H9 (cell line): ENCODE results near the gene L3MBTL4. TPM values are rescaled to one million over a fixed set of nuclear protein-coding genes. Genes with fewer than 3 reads are reported as not detected.

Experiments
- DNase-seq: peaks from one replicate; pipeline ENCODE4 v3.0.0-alpha.2; 2017
- H2AFZ ChIP-seq: one replicate; pipeline ENCODE4 v1.6.1; 2013; ENCODE audit warnings: mild to moderate bottlenecking, low read length, control low read depth, moderate library complexity
- H2AK5ac ChIP-seq: 2 replicates; pipeline ENCODE4 v1.6.1; 2013; ENCODE audit warnings: low read length, control low read depth, mixed read lengths; ENCODE audit not compliant: insufficient read length
- H2BK120ac ChIP-seq: one replicate; pipeline ENCODE4 v1.6.1; 2013; ENCODE audit warnings: low read depth, mild to moderate bottlenecking, low read length, control low read depth, inconsistent platforms; ENCODE audit not compliant: poor library complexity, severe bottlenecking
- H2BK12ac ChIP-seq: 2 replicates; pipeline ENCODE4 v1.6.1; 2013; ENCODE audit warnings: low read length, control low read depth, mixed read lengths, low read depth; ENCODE audit not compliant: insufficient read length
- H2BK15ac ChIP-seq: 2 replicates; pipeline ENCODE4 v1.6.1; 2013; ENCODE audit warnings: low read depth, low read length, control low read depth
- H2BK20ac ChIP-seq: one replicate; pipeline ENCODE4 v1.6.1; 2013; ENCODE audit warnings: low read depth, mild to moderate bottlenecking, low read length, control low read depth, inconsistent platforms; ENCODE audit not compliant: poor library complexity, severe bottlenecking
- H2BK5ac ChIP-seq: 2 replicates; pipeline ENCODE4 v1.6.1; 2013; ENCODE audit warnings: low read length, control low read depth, mixed read lengths; ENCODE audit not compliant: insufficient read length
- H3K14ac ChIP-seq: 2 replicates; pipeline ENCODE4 v1.6.1; 2013; ENCODE audit warnings: low read length, control low read depth; ENCODE audit not compliant: insufficient read depth
- H3K18ac ChIP-seq: 2 replicates; pipeline ENCODE4 v1.6.1; 2013; ENCODE audit warnings: low read depth, mild to moderate bottlenecking, mixed read lengths, low read length, control low read depth; ENCODE audit not compliant: insufficient read length
- H3K23ac ChIP-seq: 2 replicates; pipeline ENCODE4 v1.6.1; 2013; ENCODE audit warnings: low read length, control low read depth, mixed read lengths, low read depth; ENCODE audit not compliant: insufficient read length
- H3K23me2 ChIP-seq: 2 replicates; pipeline ENCODE4 v1.6.1; 2013; ENCODE audit warnings: low read depth, mild to moderate bottlenecking, mixed read lengths, low read length, control low read depth; ENCODE audit not compliant: insufficient read length, poor library complexity, severe bottlenecking
- H3K27ac ChIP-seq: 2 replicates; pipeline ENCODE4 v1.5.1; 2013; ENCODE audit warnings: low read length, control low read depth, mixed read lengths, low read depth; ENCODE audit not compliant: insufficient read length
- H3K27me3 ChIP-seq: 2 replicates; pipeline ENCODE4 v1.6.1; 2013; ENCODE audit warnings: low read length, control low read depth, inconsistent platforms; ENCODE audit not compliant: insufficient read depth
- H3K4ac ChIP-seq: 2 replicates; pipeline ENCODE4 v1.6.1; 2013; ENCODE audit warnings: low read depth, mild to moderate bottlenecking, control low read depth, inconsistent platforms, low read length, moderate library complexity
- H3K4me1 ChIP-seq: 2 replicates; pipeline ENCODE4 v1.6.1; 2013; ENCODE audit warnings: low read length, control low read depth, inconsistent platforms; ENCODE audit not compliant: insufficient read depth
- H3K4me2 ChIP-seq: 2 replicates; pipeline ENCODE4 v1.6.1; 2013; ENCODE audit warnings: low read length, control low read depth, mixed read lengths; ENCODE audit not compliant: insufficient read length, insufficient read depth
- H3K56ac ChIP-seq: 2 replicates; pipeline ENCODE4 v1.6.1; 2013; ENCODE audit warnings: low read depth, mild to moderate bottlenecking, mixed read lengths, low read length, control low read depth; ENCODE audit not compliant: insufficient read length
- H3K79me1 ChIP-seq: 2 replicates; pipeline ENCODE4 v1.6.1; 2013; ENCODE audit warnings: low read depth, mild to moderate bottlenecking, moderate library complexity, low read length, control low read depth, inconsistent platforms; ENCODE audit not compliant: insufficient read depth, poor library complexity, severe bottlenecking
- H3K79me2 ChIP-seq: 2 replicates; pipeline ENCODE4 v1.6.1; 2013; ENCODE audit warnings: low read length, control low read depth, inconsistent platforms; ENCODE audit not compliant: insufficient read depth
- H3K9ac ChIP-seq: 2 replicates; pipeline ENCODE4 v1.6.1; 2013; ENCODE audit warnings: low read length, control low read depth, mixed read lengths; ENCODE audit not compliant: insufficient read length; ENCODE audit errors: extremely low read depth
- H3K9me3 ChIP-seq: one replicate; pipeline ENCODE4 v1.6.1; 2013; ENCODE audit warnings: low read depth, low read length, inconsistent platforms; ENCODE audit not compliant: control insufficient read depth
- H3T11ph ChIP-seq: one replicate; pipeline ENCODE4 v1.6.1; 2013; ENCODE audit warnings: mild to moderate bottlenecking, low read length, control low read depth, inconsistent platforms
- H4K20me1 ChIP-seq: one replicate; pipeline ENCODE4 v1.6.1; 2013; ENCODE audit not compliant: control insufficient read depth, insufficient read length, insufficient read depth
- H4K5ac ChIP-seq: 2 replicates; pipeline ENCODE4 v1.6.1; 2013; ENCODE audit warnings: low read depth, mild to moderate bottlenecking, mixed read lengths, low read length, control low read depth; ENCODE audit not compliant: insufficient read length
- H4K8ac ChIP-seq: replicated peaks from 2 replicates; pipeline ENCODE4 v1.6.1; 2013; ENCODE audit warnings: low read length, control low read depth, mixed read lengths, low read depth; ENCODE audit not compliant: insufficient read length
- H4K91ac ChIP-seq: 2 replicates; pipeline ENCODE4 v1.6.1; 2013; ENCODE audit warnings: low read depth, mild to moderate bottlenecking, moderate library complexity, mixed read lengths, low read length, control low read depth; ENCODE audit not compliant: insufficient read length
- H3K27ac Mint-ChIP-seq, 3 experiments: 2 replicates in 2 of 3; 3 replicates in 1 of 3; pipeline ENCODE4 v1.8.0; 2020 to 2021; ENCODE audit warnings: mixed read lengths in 3 of 3, mild to moderate bottlenecking in 1 of 3, moderate library complexity in 1 of 3
- H3K27me3 Mint-ChIP-seq: 2 replicates; pipeline ENCODE4 v1.8.0; 2021; ENCODE audit warnings: low read depth, mild to moderate bottlenecking, moderate library complexity, mixed read lengths
- H3K36me3 Mint-ChIP-seq, 3 experiments: 2 replicates in 2 of 3; 3 replicates in 1 of 3; pipeline ENCODE4 v1.8.0; 2020 to 2021; ENCODE audit warnings: low read depth in 3 of 3, mixed read lengths in 3 of 3; ENCODE audit not compliant: insufficient read depth in 1 of 3
- H3K4me1 Mint-ChIP-seq, 2 experiments: 2 replicates each; pipeline ENCODE4 v1.8.0; 2020; ENCODE audit warnings: mixed read lengths in 2 of 2
- H3K4me3 Mint-ChIP-seq, 2 experiments: 2 replicates in 1 of 2; 3 replicates in 1 of 2; pipeline ENCODE4 v1.8.0; 2020 to 2021; ENCODE audit warnings: mild to moderate bottlenecking in 2 of 2, mixed read lengths in 2 of 2, moderate library complexity in 1 of 2
- H3K9me3 Mint-ChIP-seq, 2 experiments: 2 replicates in 1 of 2; 3 replicates in 1 of 2; pipeline ENCODE4 v1.8.0; 2020; ENCODE audit warnings: mild to moderate bottlenecking in 2 of 2, mixed read lengths in 2 of 2, moderate library complexity in 1 of 2
- CTCF ChIP-seq: fragments of 200-600 bp; sonication (generic); conservative IDR thresholded peaks from 3 replicates; pipeline ENCODE4 v1.8.0; 2021; ENCODE audit warnings: antibody characterized with exemption, mild to moderate bottlenecking
- WGBS: extraction: QIAGEN DNeasy Blood & Tissue Kit; methylation state at CpG from one replicate; pipeline ENCODE4 v1.1.7; 2013; ENCODE audit warnings: missing lambda C conversion rate, low lambda C conversion rate, mixed read lengths; ENCODE audit not compliant: insufficient read length; ENCODE audit errors: extremely low coverage; 5-methylcytosine and 5-hydroxymethylcytosine counted together
- total RNA-seq: library from RNA; stranded (reverse); gene quantifications from 2 replicates; pipeline ENCODE4 v1.2.1, GENCODE V29; 2021

L3MBTL4 gene
- total RNA-seq, 1 experiment from 2014 or later, result 1.9 TPM

GRCh38 chr18:6323319-6323889 is 91.3 kb downstream of the L3MBTL4 start:
- Mint-ChIP-seq H3K4me1 (no peaks in the 10 kb centered on the region), H3K36me3 (peaks cover 3 to 17% (median 9%) of the 10 kb centered on the region in 3 experiments; a peak in 6 of 7 replicates), H3K4me3 (no peak overlapping the region), H3K27ac (no peak overlapping the region), H3K27me3 (no peaks in the 10 kb centered on the region), H3K9me3 (peaks cover 20 to 26% of the 10 kb centered on the region in 2 experiments)
- H2BK5ac ChIP-seq, result no peak overlapping the region
- no peak for TF ChIP-seq CTCF
- H3K14ac ChIP-seq, result no peak overlapping the region
- no peak overlapping the region for H2BK12ac ChIP-seq
- no peak overlapping the region for H2AFZ ChIP-seq
- H4K8ac ChIP-seq, result no peak overlapping the region
- no peak overlapping the region for H2BK15ac ChIP-seq
- no peak overlapping the region for H3T11ph ChIP-seq
- no peak overlapping the region for H4K91ac ChIP-seq
- H2BK120ac ChIP-seq, result no peak overlapping the region
- no peaks in the 10 kb centered on the region for H3K4me1 ChIP-seq
- H3K27me3 ChIP-seq, result no peaks in the 10 kb centered on the region
- H3K23ac ChIP-seq, result no peak overlapping the region
- H3K18ac ChIP-seq, result no peak overlapping the region
- no peak for DNase-seq
- no CpG with 5 or more reads among the region's 1 CpG for WGBS
- no peak overlapping the region for H3K9ac ChIP-seq
- H2BK20ac ChIP-seq, result no peak overlapping the region
- no peak overlapping the region for H3K4ac ChIP-seq
- H2AK5ac ChIP-seq, result no peak overlapping the region
- no peaks in the 10 kb centered on the region for H3K79me2 ChIP-seq
- H4K5ac ChIP-seq, result no peak overlapping the region
- no peaks in the 10 kb centered on the region for H3K23me2 ChIP-seq
- H3K56ac ChIP-seq, result no peak overlapping the region
- peaks cover 19% of the 10 kb centered on the region for H3K9me3 ChIP-seq
- no peak overlapping the region for H3K27ac ChIP-seq
- no peaks in the 10 kb centered on the region for H3K79me1 ChIP-seq
- H3K4me2 ChIP-seq, result no peak overlapping the region
- no peaks in the 10 kb centered on the region for H4K20me1 ChIP-seq
